ENCODE measurements around the gene NCOA4.
A peak's percentile ranks its signal among the peaks of the same experiment; 100 is the strongest.

Gene NCOA4

DNA sequence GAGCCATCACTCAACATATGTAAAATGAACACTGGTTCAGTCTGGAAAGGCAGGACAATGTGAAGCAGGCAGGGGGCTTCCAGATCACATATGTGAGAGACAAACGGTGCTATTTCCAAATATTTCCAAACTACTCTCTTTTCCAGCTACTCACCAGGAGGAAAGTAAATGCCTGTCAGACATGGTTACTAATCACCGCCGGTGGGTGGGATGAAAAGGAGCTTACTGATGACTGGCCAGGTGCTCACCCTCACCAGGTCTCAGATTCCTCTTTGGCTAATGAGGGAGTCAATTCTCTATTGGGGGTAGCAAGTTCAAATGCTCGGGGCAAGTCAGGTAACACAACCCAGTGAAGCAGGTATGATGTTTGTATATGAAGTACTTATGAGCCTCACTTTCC, 25.3 kb upstream of the NCOA4 start:
- Histone ChIP-seq H3K27me3 (ENCODE audit: insufficient read depth, poor library complexity, severe bottlenecking) (no peaks in the 10 kb centered on the region), H3K27ac (replicated peaks) (peak overlapping the region; percentile 61), H3K4me3 (replicated peaks; ENCODE audit: insufficient read depth, low read length) (no peak overlapping the region)
- no peak for DNase-seq (ENCODE audit: low read depth in 1 of 2, low spot score in 1 of 2)
- TF ChIP-seq, protein P1, sequence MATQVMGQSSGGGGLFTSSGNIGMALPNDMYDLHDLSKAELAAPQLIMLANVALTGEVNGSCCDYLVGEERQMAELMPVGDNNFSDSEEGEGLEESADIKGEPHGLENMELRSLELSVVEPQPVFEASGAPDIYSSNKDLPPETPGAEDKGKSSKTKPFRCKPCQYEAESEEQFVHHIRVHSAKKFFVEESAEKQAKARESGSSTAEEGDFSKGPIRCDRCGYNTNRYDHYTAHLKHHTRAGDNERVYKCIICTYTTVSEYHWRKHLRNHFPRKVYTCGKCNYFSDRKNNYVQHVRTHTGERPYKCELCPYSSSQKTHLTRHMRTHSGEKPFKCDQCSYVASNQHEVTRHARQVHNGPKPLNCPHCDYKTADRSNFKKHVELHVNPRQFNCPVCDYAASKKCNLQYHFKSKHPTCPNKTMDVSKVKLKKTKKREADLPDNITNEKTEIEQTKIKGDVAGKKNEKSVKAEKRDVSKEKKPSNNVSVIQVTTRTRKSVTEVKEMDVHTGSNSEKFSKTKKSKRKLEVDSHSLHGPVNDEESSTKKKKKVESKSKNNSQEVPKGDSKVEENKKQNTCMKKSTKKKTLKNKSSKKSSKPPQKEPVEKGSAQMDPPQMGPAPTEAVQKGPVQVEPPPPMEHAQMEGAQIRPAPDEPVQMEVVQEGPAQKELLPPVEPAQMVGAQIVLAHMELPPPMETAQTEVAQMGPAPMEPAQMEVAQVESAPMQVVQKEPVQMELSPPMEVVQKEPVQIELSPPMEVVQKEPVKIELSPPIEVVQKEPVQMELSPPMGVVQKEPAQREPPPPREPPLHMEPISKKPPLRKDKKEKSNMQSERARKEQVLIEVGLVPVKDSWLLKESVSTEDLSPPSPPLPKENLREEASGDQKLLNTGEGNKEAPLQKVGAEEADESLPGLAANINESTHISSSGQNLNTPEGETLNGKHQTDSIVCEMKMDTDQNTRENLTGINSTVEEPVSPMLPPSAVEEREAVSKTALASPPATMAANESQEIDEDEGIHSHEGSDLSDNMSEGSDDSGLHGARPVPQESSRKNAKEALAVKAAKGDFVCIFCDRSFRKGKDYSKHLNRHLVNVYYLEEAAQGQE (IDR thresholded peaks at IDR 0.05; ENCODE audit: insufficient replicate concordance, low read depth), result no peak
- TF ChIP-seq SPI1 (IDR thresholded peaks at IDR 0.05; ENCODE audit: borderline replicate concordance, low read depth), result no peak

GRCh38 chr10:46053534-46054434, 23.4 kb upstream of the NCOA4 start:
- no peaks in the 10 kb centered on the region for H3K27me3 ChIP-seq (ENCODE audit: insufficient read depth, poor library complexity, severe bottlenecking)
- H3K4me3 ChIP-seq (replicated peaks; ENCODE audit: insufficient read depth, low read length), result no peak overlapping the region
- TF ChIP-seq, protein P2, sequence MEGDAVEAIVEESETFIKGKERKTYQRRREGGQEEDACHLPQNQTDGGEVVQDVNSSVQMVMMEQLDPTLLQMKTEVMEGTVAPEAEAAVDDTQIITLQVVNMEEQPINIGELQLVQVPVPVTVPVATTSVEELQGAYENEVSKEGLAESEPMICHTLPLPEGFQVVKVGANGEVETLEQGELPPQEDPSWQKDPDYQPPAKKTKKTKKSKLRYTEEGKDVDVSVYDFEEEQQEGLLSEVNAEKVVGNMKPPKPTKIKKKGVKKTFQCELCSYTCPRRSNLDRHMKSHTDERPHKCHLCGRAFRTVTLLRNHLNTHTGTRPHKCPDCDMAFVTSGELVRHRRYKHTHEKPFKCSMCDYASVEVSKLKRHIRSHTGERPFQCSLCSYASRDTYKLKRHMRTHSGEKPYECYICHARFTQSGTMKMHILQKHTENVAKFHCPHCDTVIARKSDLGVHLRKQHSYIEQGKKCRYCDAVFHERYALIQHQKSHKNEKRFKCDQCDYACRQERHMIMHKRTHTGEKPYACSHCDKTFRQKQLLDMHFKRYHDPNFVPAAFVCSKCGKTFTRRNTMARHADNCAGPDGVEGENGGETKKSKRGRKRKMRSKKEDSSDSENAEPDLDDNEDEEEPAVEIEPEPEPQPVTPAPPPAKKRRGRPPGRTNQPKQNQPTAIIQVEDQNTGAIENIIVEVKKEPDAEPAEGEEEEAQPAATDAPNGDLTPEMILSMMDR (IDR thresholded peaks at IDR 0.05; ENCODE audit: insufficient read depth, low read length), result no peak
- TF ChIP-seq GABPA (IDR thresholded peaks at IDR 0.05; ENCODE audit: low read depth) (no peak), POLR2AphosphoS5 (IDR thresholded peaks at IDR 0.05; ENCODE audit: low read depth) (no peak), SPI1 (IDR thresholded peaks at IDR 0.05; ENCODE audit: borderline replicate concordance, low read depth) (no peak)
- TF ChIP-seq, protein P1 (IDR thresholded peaks at IDR 0.05; ENCODE audit: insufficient replicate concordance, low read depth), result no peak
- H3K27ac ChIP-seq (replicated peaks), result peak overlapping the region; percentile 61
- DNase-seq (ENCODE audit: low read depth in 1 of 2, low spot score in 1 of 2), result no peak

DNA sequence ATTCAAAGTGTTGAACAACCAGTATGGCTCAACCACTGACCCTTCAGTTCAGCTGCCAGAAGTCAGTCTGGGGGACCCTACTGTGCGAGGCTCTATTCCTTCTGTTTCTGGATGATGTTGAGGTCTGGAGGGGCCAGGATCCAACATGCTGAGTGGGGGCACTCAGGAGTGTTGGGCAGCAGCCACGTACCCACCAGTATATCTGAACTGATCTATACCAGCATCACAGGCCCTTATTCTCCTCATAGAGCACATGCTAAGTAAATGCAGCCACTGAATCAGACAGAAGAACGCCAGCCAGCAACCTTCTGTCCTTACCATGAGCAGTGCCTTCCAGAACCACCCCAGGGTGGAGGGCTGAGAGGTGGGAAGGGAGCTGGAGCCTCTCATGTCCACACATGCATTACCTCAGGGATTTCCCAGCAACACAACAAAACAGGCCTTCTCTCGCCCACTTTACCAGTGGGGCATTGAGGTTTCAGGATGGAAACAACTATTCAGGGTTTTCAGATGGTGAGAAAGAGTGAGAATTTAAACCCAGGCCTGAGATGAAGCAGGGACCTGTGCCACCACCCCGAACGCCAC, 22.5 kb upstream of the NCOA4 start:
- no peak for TF ChIP-seq SPI1 (IDR thresholded peaks at IDR 0.05; ENCODE audit: borderline replicate concordance, low read depth)
- TF ChIP-seq, protein P1 (IDR thresholded peaks at IDR 0.05; ENCODE audit: insufficient replicate concordance, low read depth), result no peak
- no peak for DNase-seq (ENCODE audit: low read depth in 1 of 2, low spot score in 1 of 2)
- Histone ChIP-seq H3K4me3 (replicated peaks; ENCODE audit: insufficient read depth, low read length) (no peak overlapping the region), H3K27ac (replicated peaks) (peak overlapping the region; percentile 5; the same call in 1 of the 2 replicates), H3K27me3 (ENCODE audit: insufficient read depth, poor library complexity, severe bottlenecking) (no peaks in the 10 kb centered on the region)

Data from HL-60 (cell line).